Neural progenitor cell (in vitro differentiated cells): ENCODE results near the gene CALU.

Experiments
- EZH2 ChIP-seq: fragments of 200-600 bp; sonication (generic); IDR thresholded peaks from 2 replicates; pipeline ENCODE4 v1.6.1; 2017; ENCODE audit warnings: antibody characterized with exemption, mild to moderate bottlenecking, moderate library complexity
- EZH2phosphoT487 ChIP-seq: fragments of 200-600 bp; sonication (generic); IDR thresholded peaks from 2 replicates; pipeline ENCODE4 v1.6.1; 2017; ENCODE audit warnings: antibody characterized with exemption
- TF ChIP-seq, protein P1 (sequence below): fragments of 200-600 bp; sonication (generic); IDR thresholded peaks from 2 replicates; pipeline ENCODE4 v1.5.1; 2017; ENCODE audit warnings: antibody characterized with exemption, mild to moderate bottlenecking

DNA sequence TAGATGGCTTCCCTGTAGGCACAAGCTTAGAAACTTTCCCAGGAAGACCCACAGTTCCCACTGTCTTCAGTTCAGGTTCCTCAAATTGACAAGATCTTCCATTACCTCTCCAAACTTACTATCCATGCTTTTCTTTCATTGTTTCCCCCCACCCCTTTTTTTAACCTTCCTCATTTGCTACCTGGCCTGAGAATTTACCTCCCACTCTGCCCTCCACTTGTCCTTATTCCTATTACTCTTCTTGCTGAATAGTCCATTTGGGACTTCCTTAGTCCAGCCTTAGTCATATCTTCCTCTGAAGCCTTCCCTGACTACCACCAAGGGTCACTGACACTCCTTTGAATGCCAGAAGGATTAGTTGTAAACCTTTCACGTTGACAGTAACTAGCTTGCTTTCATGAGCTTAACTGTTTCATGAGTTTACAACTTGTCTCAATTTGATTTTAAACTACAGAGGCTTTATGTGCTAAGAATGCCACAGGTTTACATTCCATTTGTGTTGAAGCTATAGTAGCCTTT lies 1.2 kb upstream of the CALU start:
- TF ChIP-seq, protein P1, sequence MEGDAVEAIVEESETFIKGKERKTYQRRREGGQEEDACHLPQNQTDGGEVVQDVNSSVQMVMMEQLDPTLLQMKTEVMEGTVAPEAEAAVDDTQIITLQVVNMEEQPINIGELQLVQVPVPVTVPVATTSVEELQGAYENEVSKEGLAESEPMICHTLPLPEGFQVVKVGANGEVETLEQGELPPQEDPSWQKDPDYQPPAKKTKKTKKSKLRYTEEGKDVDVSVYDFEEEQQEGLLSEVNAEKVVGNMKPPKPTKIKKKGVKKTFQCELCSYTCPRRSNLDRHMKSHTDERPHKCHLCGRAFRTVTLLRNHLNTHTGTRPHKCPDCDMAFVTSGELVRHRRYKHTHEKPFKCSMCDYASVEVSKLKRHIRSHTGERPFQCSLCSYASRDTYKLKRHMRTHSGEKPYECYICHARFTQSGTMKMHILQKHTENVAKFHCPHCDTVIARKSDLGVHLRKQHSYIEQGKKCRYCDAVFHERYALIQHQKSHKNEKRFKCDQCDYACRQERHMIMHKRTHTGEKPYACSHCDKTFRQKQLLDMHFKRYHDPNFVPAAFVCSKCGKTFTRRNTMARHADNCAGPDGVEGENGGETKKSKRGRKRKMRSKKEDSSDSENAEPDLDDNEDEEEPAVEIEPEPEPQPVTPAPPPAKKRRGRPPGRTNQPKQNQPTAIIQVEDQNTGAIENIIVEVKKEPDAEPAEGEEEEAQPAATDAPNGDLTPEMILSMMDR: no peak
- TF ChIP-seq EZH2 (no peak), EZH2phosphoT487 (no peak)
